Measurements from ENCODE around the gene PRMT2. TPM values are rescaled to one million over a fixed set of nuclear protein-coding genes. Genes with fewer than 3 reads are reported as not detected.

Gene PRMT2
- total RNA-seq, 1 donor from 2014 or later: 121 TPM

DNA sequence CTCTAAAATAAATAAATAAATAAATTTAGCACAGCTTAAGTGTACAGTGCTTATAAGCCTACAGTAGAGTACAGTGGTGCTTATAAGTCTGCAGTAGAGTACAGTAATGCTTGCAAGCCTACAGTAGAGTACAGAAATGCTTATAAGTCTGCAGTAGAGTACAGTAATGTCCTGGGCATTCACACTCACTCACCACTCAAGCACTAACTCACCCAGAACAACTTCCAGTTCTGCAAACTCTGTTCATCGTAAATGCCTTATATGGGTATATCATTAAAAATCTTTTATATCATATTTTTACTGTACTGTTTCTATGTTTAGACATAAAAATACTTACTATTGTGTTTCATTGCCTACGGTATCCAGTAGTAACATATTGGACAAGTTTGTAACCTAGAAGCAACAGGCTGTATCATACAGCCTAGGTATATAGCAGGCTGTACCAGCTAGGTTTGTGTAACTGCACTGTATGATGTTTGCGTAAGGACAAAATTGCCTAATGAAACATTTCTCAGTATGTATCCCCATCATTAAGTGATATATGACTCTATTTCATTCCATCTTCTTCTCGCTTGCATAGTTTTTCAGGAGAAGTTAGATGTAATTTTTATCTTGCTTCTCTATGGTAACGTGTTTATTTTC lies 16.6 kb upstream of the PRMT2 start:
- peak in 1 of 2 donors; percentile 43 for ATAC-seq
- no peaks in the 10 kb centered on the region for H3K36me3 ChIP-seq
- no peak for DNase-seq
- no peaks in the 10 kb centered on the region for H3K9me3 ChIP-seq
- no peaks in the 10 kb centered on the region for H3K27me3 ChIP-seq (ENCODE audit: low read depth)
- intact Hi-C loops (cut with DNase I): no loop called here
- no peak overlapping the region for H3K4me3 ChIP-seq
- no peak for TF ChIP-seq CTCF (IDR thresholded peaks at IDR 0.05)
- H3K27ac ChIP-seq: no peak overlapping the region
- peaks cover 9% of the 10 kb centered on the region for H3K4me1 ChIP-seq

- intact Hi-C loops (cut with DNase I): no loop called here
- Histone ChIP-seq H3K36me3 (no peaks in the 10 kb centered on the region), H3K9me3 (no peaks in the 10 kb centered on the region), H3K4me1 (peaks cover 9% of the 10 kb centered on the region), H3K27ac (no peak overlapping the region), H3K27me3 (ENCODE audit: low read depth) (no peaks in the 10 kb centered on the region), H3K4me3 (no peak overlapping the region)
- ATAC-seq (no peak), DNase-seq (no peak)
- no peak for TF ChIP-seq CTCF (IDR thresholded peaks at IDR 0.05)
Measured at GRCh38 chr21:46619846-46620245, 15.6 kb upstream of the PRMT2 start.

DNA sequence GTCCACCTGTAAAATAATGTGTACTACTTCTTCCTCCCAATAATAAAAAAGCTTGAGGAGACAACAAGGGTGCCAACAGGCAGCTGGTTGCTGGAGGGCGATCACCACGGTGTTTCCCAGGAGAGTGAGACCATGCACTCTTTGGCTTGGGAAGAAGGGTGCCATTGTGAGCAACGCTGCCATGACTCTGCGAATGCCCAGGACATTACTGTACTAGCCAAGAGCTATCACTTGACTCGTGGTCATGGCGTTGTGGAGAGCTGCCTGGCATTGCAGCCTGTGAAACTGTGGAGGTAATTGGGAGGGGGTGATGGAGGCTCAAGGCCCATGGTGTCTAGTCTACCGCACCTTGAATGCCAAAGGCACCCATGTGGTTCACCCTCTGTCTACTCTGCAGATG lies 14.6 kb upstream of the PRMT2 start:
- Histone ChIP-seq H3K9me3 (peaks cover 8% of the 10 kb centered on the region), H3K36me3 (no peaks in the 10 kb centered on the region), H3K4me1 (peaks cover 9% of the 10 kb centered on the region), H3K27me3 (ENCODE audit: low read depth) (no peaks in the 10 kb centered on the region), H3K27ac (no peak overlapping the region), H3K4me3 (no peak overlapping the region)
- TF ChIP-seq CTCF (IDR thresholded peaks at IDR 0.05): no peak
- intact Hi-C loops (cut with DNase I): no loop called here
- no peak for DNase-seq
- no peak for ATAC-seq

DNA sequence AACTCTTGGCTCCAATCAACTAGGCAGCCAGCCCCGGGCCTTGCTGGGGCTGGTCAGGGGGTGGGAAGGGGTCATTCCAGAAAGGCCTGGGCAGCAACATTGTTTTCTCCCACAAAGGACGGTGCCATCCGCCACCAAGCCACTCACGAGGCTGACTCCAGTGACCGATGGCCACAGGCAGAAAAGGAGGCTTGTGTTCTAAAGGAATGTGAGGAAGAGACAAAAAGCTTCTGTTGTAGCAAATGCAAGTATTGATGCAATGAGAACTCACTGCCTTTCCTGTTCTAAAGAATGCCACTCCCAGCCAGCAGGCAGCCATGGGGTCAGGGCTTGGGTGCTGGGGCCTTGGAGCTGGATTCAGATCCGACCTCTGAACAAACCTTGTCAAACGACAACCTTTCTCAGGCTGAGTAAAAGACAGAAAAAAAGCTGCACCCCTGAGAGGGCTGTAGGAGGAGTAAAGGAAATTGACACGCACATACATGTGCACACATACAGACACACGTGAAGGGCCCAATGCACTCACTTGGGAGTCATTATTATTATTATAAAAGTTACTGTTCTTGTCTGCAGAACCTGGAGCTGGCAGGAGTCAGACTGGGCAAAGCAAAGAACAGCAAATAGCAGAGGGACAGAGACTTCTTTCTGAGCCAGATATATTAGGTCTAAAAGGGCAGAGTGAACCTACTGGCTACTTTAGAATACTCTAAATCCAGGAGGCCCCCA lies 13.9 kb upstream of the PRMT2 start:
- no peaks in the 10 kb centered on the region for H3K36me3 ChIP-seq
- DNase-seq: no peak
- H3K27ac ChIP-seq: peak overlapping the region; percentile 27
- H3K27me3 ChIP-seq (ENCODE audit: low read depth): no peaks in the 10 kb centered on the region
- no peak for TF ChIP-seq CTCF (IDR thresholded peaks at IDR 0.05)
- no peak overlapping the region for H3K4me3 ChIP-seq
- intact Hi-C loops (cut with DNase I): no loop called here
- H3K4me1 ChIP-seq: peaks cover 9% of the 10 kb centered on the region
- no peak for ATAC-seq
- peaks cover 15% of the 10 kb centered on the region for H3K9me3 ChIP-seq

DNA sequence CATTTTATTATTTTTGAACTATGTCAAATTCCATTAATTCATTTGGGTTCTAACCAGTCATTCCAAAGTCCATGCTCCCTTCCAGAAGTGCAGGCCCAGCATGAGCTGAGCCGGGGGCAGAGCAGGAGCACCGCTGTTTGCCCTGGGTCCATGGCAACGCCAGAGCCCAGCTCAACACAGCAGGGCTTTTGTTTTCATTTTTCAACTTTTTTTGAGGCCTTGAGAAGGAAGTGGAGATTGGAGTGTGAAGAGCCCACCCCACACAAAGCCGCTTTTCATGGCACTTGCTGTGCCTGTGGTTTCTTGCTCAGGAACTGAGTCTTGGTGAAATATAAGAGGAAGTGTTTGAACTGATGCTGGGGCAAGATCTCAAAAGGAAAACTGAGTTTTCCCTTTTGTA lies 13.2 kb upstream of the PRMT2 start:
- Histone ChIP-seq H3K9me3 (peaks cover 15% of the 10 kb centered on the region), H3K27ac (peak overlapping the region; percentile 27), H3K36me3 (no peaks in the 10 kb centered on the region), H3K27me3 (ENCODE audit: low read depth) (no peaks in the 10 kb centered on the region), H3K4me3 (no peak overlapping the region), H3K4me1 (peaks cover 9% of the 10 kb centered on the region)
- ATAC-seq (peak; percentile 72 to 83), DNase-seq (peak; percentile 70)
- intact Hi-C loops (cut with DNase I): no loop called here
- TF ChIP-seq CTCF (IDR thresholded peaks at IDR 0.05): no peak

Measured in lower lobe of right lung (tissue), 2 donors.